HEK293T (cell line): Measurements from ENCODE around the gene OR52N5.

Experiments
- CTCF ChIA-PET: fragments of 350-600 bp; formaldehyde crosslinking; extraction: SDS; loops from one replicate; lab custom pipeline; 2021; ENCODE audit warnings: antibody characterized with exemption, inconsistent platforms; lab: Yijun Ruan, JAX
- POLR2A ChIA-PET: fragments of 350-600 bp; formaldehyde crosslinking; extraction: SDS; loops from one replicate; lab custom pipeline; 2020; ENCODE audit warnings: antibody characterized with exemption, inconsistent platforms; lab: Yijun Ruan, JAX
- DNase-seq: peaks from one replicate; pipeline ENCODE4 v3.0.0; 2012; ENCODE audit warnings: mixed read lengths; ENCODE audit errors: extremely low spot score
- ARNT ChIP-seq: fragments of 450-650 bp; IDR thresholded peaks from 2 replicates; pipeline ENCODE4 v1.6.1; 2017; ENCODE audit warnings: mild to moderate bottlenecking
- BHLHE40 ChIP-seq: fragments of 450-650 bp; IDR thresholded peaks from 2 replicates; pipeline ENCODE4 v1.6.1; 2016; ENCODE audit warnings: mild to moderate bottlenecking, moderate library complexity, borderline replicate concordance
- CTBP1 ChIP-seq: fragments of 450-650 bp; IDR thresholded peaks from 2 replicates; pipeline ENCODE4 v1.6.1; 2016; ENCODE audit warnings: borderline replicate concordance
- ELF4 ChIP-seq: fragments of 450-650 bp; IDR thresholded peaks from 2 replicates; pipeline ENCODE4 v1.6.1; 2017; ENCODE audit warnings: antibody characterized with exemption
- FOXA1 ChIP-seq: fragments of 450-650 bp; IDR thresholded peaks from 2 replicates; pipeline ENCODE4 v1.6.1; 2016; ENCODE audit warnings: mild to moderate bottlenecking
- FOXK2 ChIP-seq: fragments of 450-650 bp; IDR thresholded peaks from 2 replicates; pipeline ENCODE4 v1.6.1; 2016; ENCODE audit warnings: mild to moderate bottlenecking
- FOXM1 ChIP-seq: fragments of 450-650 bp; IDR thresholded peaks from 2 replicates; pipeline ENCODE4 v1.6.1; 2017; ENCODE audit warnings: mild to moderate bottlenecking, borderline replicate concordance
- HDGF ChIP-seq: fragments of 450-650 bp; IDR thresholded peaks from 2 replicates; pipeline ENCODE4 v1.6.1; 2017; ENCODE audit warnings: antibody characterized with exemption, borderline replicate concordance
- L3MBTL2 ChIP-seq: fragments of 450-650 bp; conservative IDR thresholded peaks from 2 replicates; pipeline ENCODE4 v1.6.1; 2016; ENCODE audit warnings: mild to moderate bottlenecking
- LEF1 ChIP-seq: fragments of 450-650 bp; IDR thresholded peaks from 2 replicates; pipeline ENCODE4 v1.6.1; 2017; ENCODE audit warnings: mild to moderate bottlenecking, borderline replicate concordance
- NFRKB ChIP-seq: fragments of 450-650 bp; IDR thresholded peaks from 2 replicates; pipeline ENCODE4 v1.6.1; 2016; ENCODE audit warnings: mild to moderate bottlenecking, moderate library complexity
- SP1 ChIP-seq: fragments of 450-650 bp; IDR thresholded peaks from 2 replicates; pipeline ENCODE4 v1.6.1; 2017
- SUZ12 ChIP-seq: fragments of 450-650 bp; IDR thresholded peaks from 2 replicates; pipeline ENCODE4 v1.6.1; 2016; ENCODE audit warnings: mild to moderate bottlenecking
- TARDBP ChIP-seq: fragments of 450-650 bp; IDR thresholded peaks from 2 replicates; pipeline ENCODE4 v1.6.1; 2016
- ZNF384 ChIP-seq: fragments of 450-650 bp; IDR thresholded peaks from 2 replicates; pipeline ENCODE4 v1.6.1; 2016
- TF ChIP-seq, protein P1 (sequence below): fragments of 450-650 bp; IDR thresholded peaks from 2 replicates; pipeline ENCODE4 v1.6.1; 2016

OR52N5 gene

GRCh38 chr11:5783255-5783654, at the start of gene OR52N5:
OR52N5 (minus strand) TSS chr11:5783355; CDS start chr11:5778634, 4,721 bp downstream.
- TF ChIP-seq, protein P1, sequence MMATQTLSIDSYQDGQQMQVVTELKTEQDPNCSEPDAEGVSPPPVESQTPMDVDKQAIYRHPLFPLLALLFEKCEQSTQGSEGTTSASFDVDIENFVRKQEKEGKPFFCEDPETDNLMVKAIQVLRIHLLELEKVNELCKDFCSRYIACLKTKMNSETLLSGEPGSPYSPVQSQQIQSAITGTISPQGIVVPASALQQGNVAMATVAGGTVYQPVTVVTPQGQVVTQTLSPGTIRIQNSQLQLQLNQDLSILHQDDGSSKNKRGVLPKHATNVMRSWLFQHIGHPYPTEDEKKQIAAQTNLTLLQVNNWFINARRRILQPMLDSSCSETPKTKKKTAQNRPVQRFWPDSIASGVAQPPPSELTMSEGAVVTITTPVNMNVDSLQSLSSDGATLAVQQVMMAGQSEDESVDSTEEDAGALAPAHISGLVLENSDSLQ: no peak
- TF ChIP-seq FOXK2 (no peak), ARNT (no peak)
- CTCF ChIA-PET: no interaction called here
- DNase-seq: no peak
- POLR2A ChIA-PET: no interaction called here

DNA sequence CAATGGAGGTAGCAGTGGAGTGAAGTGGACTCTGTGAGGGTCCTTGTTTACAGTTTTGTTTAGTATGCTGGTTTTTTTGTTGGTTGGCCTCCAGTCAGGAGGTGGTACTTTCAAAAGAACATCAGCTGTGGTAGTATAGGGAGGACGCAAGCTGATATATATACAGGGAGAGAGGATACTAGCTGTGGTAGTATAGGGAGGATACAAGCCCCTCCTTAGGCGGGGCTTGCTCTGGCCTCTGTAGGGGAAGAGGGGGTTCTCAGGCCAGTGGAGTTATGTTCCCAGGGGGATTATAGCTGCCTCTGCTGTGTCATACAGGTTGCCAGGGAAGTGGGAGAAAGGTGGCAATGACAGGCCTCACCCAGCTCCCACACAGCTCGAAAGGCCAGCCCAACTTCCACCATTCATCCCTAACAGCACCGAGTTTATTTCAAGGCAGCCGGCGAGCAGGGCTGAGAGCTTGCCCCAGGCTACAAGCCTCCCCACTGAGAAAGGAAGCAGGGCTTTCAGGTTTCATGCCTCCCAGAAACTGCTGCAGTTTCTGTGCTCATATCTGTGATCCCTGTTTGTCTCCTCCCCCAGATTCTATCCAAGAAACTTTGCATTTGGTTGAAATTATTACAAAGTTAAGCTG, 48.2 kb upstream of the OR52N5 start:
- CTCF ChIA-PET: no interaction called here
- POLR2A ChIA-PET: no interaction called here
- DNase-seq: no peak
- no peak for TF ChIP-seq CTBP1
- no peak for TF ChIP-seq SP1
- no peak for TF ChIP-seq HDGF
- TF ChIP-seq TARDBP: no peak
- TF ChIP-seq L3MBTL2: no peak
- TF ChIP-seq SUZ12: no peak
- no peak for TF ChIP-seq FOXA1
- no peak for TF ChIP-seq ELF4
- TF ChIP-seq ARNT: no peak
- TF ChIP-seq FOXK2: no peak
- TF ChIP-seq LEF1: no peak
- TF ChIP-seq BHLHE40: no peak
- no peak for TF ChIP-seq FOXM1
- no peak for TF ChIP-seq NFRKB

GRCh38 chr11:5818245-5818886, 35.2 kb upstream of the OR52N5 start:
- ChIA-PET CTCF (no interaction called here), POLR2A (no interaction called here)
- DNase-seq: no peak
- no peak for TF ChIP-seq FOXK2
- TF ChIP-seq FOXM1: no peak
- no peak for TF ChIP-seq ARNT
- TF ChIP-seq SUZ12: no peak
- TF ChIP-seq, protein P1: no peak
- no peak for TF ChIP-seq ELF4
- no peak for TF ChIP-seq FOXA1
- no peak for TF ChIP-seq TARDBP
- TF ChIP-seq L3MBTL2: no peak
- no peak for TF ChIP-seq NFRKB
- TF ChIP-seq CTBP1: no peak
- no peak for TF ChIP-seq SP1
- TF ChIP-seq LEF1: no peak
- TF ChIP-seq HDGF: no peak
- no peak for TF ChIP-seq BHLHE40
- TF ChIP-seq ZNF384: no peak

DNA sequence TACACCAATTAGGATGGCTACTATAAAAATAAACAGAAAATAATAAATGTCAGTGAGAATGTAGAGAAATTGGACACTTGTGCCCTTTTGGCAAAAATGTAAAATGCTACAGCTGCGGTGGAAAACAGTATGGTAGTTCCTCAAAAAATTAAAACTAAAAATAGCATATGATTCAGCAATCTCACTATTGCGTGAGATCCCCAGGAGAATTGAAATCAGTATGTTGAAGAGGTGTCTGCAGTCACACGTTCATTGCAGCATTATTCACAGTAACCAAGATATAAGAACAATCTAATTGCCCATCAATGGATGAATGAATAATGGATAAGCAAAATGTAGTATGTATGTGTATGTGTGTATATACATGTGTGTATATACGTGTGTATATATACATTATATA, 32.4 kb upstream of the OR52N5 start:
- TF ChIP-seq, protein P1: no peak
- no peak for TF ChIP-seq SP1
- CTCF ChIA-PET: no interaction called here
- POLR2A ChIA-PET: no interaction called here
- no peak for DNase-seq

DNA sequence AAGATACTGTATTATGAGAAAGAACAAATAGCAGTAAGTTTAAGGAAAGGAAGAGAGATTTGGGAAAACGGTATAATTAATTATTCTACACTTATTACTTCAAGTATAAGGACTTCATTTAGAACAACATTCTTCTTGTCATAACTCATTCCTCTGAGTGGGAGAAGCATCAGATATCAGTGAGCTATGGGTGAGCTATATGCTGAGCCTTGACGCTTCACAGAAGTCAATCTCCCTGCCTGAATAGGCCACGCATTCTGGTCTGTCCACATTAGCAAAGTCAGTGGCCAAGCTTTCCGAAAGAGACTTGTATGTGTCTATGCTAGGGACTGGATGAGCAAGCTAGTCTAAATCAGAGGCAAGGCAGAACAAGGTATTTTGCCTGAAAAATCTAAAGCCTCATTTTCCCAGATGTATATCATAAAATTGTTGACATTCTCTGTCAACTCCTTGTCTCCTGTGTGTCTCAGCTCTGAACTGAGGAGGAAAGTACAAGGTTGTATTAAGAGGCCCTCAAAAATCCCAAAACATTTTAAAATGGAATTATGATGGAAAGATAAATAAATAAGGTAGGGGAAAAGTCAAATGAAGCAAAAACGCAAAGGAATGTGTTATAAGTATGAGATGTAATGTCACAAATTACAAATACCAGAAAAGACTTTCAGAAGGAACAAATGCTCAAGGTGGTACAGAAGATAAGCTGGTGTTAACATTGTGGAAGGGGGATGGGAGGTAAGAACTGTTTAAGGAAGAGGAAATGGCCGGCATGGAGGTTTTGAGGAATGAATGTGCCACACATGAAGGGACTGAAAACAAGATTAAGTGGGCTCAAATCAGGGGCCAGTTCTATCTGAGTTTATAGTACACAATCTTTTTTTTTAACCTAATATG, 27.0 kb upstream of the OR52N5 start:
- no peak for TF ChIP-seq ARNT
- TF ChIP-seq HDGF: no peak
- no peak for TF ChIP-seq BHLHE40
- TF ChIP-seq CTBP1: no peak
- no peak for TF ChIP-seq L3MBTL2
- TF ChIP-seq ZNF384: no peak
- no peak for TF ChIP-seq FOXM1
- no peak for TF ChIP-seq ELF4
- TF ChIP-seq LEF1: no peak
- TF ChIP-seq FOXA1: no peak
- no peak for TF ChIP-seq TARDBP
- TF ChIP-seq SP1: no peak
- TF ChIP-seq, protein P1: no peak
- TF ChIP-seq SUZ12: no peak
- TF ChIP-seq NFRKB: no peak
- no peak for TF ChIP-seq FOXK2
- DNase-seq: no peak
- POLR2A ChIA-PET: no interaction called here
- CTCF ChIA-PET: interaction anchor here (1.2 kb wide), 1 partner anchor 81 kb away, joined by 4 read pairs; no protein-coding TSS in a partner anchor
